GM20431 (cell line): Measurements from ENCODE around the gene SERPINB6.
"Not testable (repeated sequence)": the region's sequence is repeated elsewhere in the genome, so short reads cannot be mapped to it uniquely, and the experiment has no call there.

Experiments used
- in situ Hi-C: fragments of 300-500 bp; cut with MseI, MboI; formaldehyde crosslinking; loops from one replicate; pipeline ENCODE4 v1.15.0; 2020; ENCODE audit warnings: low sequenced_read_pairs; ENCODE audit not compliant: unreplicated experiment

SERPINB6 gene

GRCh38 chr6:2918936-2919335, 52.4 kb downstream of the SERPINB6 start:
- in situ Hi-C loops: loop anchor here (10.0 kb wide), 1 partner anchor 74 kb away; the partner anchor contains the start of gene SERPINB1

- in situ Hi-C loops: loop anchor here (10.0 kb wide), 1 partner anchor 73 kb away; the partner anchor contains the start of gene SERPINB1
Measured at GRCh38 chr6:2917801-2918445, 53.4 kb downstream of the SERPINB6 start.

- in situ Hi-C loops: loop anchor here (10.0 kb wide), 1 partner anchor 72 kb away; the partner anchor contains the start of gene SERPINB1
Measured at GRCh38 chr6:2917065-2917464, 54.3 kb downstream of the SERPINB6 start.

DNA sequence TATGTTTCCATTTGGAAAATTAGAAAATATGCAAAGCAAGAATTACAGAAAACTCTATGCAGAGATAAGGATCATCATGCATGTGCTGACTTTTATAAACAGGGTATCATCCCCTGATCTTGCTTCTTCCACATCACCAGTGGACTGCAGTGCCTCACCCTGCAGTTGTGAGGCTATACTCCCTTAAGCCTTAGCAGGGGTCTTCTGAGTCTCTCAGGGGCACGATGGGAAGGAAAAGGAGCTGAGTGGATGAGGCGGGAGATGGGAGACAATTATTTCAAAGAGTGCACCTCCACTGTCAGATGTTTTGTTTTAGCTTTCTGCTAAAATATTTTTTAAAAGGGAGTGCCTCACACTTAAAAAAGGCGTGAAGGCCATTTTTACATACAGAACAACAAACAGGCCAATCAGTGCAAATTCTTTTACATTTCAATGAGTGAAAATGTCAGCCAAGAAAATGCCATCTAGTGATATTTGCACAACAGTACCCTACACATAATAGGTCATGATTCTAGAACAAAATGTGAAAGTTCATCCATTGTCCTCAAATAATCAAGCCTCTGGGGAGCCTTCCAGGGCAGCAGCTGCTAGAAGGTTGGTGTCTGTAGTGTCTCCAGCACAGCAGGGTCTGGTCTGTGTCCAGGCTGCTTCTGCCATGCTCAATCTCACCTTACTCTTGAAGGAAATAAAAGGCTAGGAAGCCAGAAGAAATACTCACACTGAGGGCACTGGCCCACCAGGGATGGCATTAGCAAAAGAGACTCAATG, 55.0 kb downstream of the SERPINB6 start:
- in situ Hi-C loops: loop anchor here (10.0 kb wide), 1 partner anchor 72 kb away; the partner anchor contains the start of gene SERPINB1

DNA sequence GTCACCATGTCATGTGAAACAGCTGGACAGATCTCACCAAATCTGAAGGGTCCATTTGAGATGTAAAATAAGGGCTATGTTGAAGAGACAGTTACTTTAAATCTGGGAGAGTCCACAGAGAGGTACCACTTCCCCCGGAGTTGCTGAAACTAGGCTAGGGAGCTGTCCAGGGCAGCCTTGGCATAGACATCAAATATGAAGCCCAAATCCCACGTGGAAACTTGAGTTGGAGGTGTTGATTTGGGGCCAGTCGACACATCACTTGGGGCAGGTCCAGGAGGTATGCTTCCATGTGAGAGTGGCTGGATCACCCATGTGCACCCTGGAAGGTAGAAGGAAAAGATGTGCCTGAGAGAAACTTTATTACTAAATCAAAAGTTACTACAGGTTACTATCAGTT, 56.2 kb downstream of the SERPINB6 start:
- in situ Hi-C loops: loop anchor here (10.0 kb wide), 1 partner anchor 70 kb away; the partner anchor contains the start of gene SERPINB1

- in situ Hi-C loops: loop anchor here (10.0 kb wide), 1 partner anchor 69 kb away; the partner anchor contains the start of gene SERPINB1
Measured at GRCh38 chr6:2914318-2914660, 57.1 kb downstream of the SERPINB6 start.

GRCh38 chr6:2913621-2914317, 57.6 kb downstream of the SERPINB6 start:
- in situ Hi-C loops: loop anchor here (10.0 kb wide), 1 partner anchor 69 kb away; the partner anchor contains the start of gene SERPINB1

GRCh38 chr6:2911171-2911570, 60.2 kb downstream of the SERPINB6 start:
- in situ Hi-C loops: loop anchor here (10.0 kb wide), 1 partner anchor 66 kb away; the partner anchor contains the start of gene SERPINB1

- in situ Hi-C loops: loop anchor here (10.0 kb wide), 1 partner anchor 65 kb away; the partner anchor contains the start of gene SERPINB1
Measured at GRCh38 chr6:2909718-2910117, 61.6 kb downstream of the SERPINB6 start.

DNA sequence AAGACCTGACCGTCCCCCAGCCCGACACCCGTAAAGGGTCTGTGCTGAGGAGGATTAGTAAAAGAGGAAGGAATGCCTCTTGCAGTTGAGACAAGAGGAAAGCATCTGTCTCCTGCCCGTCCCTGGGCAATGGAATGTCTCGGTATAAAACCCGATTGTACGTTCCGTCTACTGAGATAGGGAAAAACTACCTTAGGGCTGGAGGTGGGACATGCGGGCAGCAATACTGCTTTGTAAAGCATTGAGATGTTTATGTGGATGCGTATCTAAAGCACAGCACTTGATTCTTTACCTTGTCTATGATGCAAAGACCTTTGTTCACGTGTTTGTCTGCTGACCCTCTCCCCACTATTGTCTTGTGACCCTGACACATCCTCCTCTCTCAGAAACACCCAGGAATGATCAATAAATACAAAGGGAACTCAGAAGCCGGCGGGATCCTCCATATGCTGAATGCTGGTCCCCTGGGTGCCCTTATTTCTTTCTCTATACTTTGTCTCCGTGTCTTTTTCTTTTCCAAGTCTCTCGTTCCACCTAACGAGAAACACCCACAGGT, 62.2 kb downstream of the SERPINB6 start:
- in situ Hi-C loops: not testable (repeated sequence)

- in situ Hi-C loops: not testable (repeated sequence)
Measured at GRCh38 chr6:2908516-2908915, 62.9 kb downstream of the SERPINB6 start.

- in situ Hi-C loops: not testable (repeated sequence)
Measured at GRCh38 chr6:2903411-2904185, 67.8 kb downstream of the SERPINB6 start.

DNA sequence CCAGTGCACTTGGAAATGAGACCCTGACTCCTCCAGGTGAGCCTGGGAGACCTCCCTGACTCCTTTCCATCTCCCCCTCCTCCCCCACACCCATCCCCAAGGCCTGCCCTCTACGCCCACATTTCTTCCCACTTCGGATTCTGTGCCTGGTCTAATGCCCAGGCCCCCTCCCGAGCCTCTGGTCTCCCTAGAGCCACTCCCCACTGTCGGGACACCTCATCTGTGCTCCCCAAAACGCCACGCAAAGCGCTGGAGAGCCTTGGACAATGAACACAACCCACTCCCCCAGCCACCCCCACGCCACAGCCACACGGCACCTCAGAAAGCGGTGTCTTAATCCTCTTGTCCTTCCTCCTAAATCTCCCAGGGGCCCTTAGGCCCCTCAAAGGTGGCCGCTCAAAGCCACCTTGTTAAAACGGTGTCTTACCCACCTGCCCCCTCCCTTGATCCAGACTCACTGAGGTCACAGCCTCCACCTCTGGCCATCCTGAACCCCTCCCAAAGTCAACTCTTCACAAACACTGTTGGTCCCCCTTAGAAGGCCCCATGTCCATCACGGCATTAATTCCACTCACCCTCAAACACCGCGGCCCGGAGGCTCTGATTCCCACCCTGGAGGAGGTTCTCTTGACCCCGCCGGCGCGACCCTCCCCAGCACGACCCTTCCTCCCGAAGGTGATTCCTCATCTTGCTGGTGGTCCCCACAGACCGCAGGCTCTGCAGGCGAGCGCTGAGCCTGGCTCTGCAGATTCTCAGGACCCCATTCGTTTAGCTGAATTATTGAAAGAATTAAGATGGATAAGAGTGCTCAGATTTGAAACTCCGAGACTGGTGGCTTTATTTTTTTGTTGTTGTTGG, 69.5 kb downstream of the SERPINB6 start:
- in situ Hi-C loops: not testable (repeated sequence)

GRCh38 chr6:2900821-2901644, 70.3 kb downstream of the SERPINB6 start:
- in situ Hi-C loops: no loop called here

GRCh38 chr6:2900221-2900807, 71.1 kb downstream of the SERPINB6 start:
- in situ Hi-C loops: no loop called here

DNA sequence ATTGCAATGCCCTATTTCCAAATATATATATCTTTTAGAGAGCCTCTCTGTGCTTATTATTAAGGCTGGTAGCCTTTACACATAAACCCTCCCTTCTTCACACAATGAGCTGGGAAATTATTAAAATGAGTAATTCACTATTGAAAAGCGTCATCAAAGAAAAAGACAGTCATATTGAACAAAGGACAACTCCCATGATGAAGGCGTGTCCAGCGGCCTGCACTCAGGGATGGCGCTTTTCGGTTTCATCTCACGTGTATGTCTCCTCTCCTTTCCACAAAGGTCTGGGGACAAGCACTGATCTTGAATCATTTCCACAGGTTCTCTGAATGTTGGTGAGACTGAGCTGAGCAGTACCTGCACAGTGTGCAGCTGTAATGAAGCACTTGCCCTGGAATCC, 71.8 kb downstream of the SERPINB6 start:
- in situ Hi-C loops: no loop called here
